ENCODE measurements around the gene APOH. TPM values are rescaled to one million over a fixed set of nuclear protein-coding genes. Genes with fewer than 3 reads are reported as not detected.

Gene APOH
- total and polyA plus RNA-seq, 2 of the 13 experiments (the other 11 are each of a cell fraction or from before 2014, with no cell fraction given) = 4,846 to 5,748 TPM

DNA sequence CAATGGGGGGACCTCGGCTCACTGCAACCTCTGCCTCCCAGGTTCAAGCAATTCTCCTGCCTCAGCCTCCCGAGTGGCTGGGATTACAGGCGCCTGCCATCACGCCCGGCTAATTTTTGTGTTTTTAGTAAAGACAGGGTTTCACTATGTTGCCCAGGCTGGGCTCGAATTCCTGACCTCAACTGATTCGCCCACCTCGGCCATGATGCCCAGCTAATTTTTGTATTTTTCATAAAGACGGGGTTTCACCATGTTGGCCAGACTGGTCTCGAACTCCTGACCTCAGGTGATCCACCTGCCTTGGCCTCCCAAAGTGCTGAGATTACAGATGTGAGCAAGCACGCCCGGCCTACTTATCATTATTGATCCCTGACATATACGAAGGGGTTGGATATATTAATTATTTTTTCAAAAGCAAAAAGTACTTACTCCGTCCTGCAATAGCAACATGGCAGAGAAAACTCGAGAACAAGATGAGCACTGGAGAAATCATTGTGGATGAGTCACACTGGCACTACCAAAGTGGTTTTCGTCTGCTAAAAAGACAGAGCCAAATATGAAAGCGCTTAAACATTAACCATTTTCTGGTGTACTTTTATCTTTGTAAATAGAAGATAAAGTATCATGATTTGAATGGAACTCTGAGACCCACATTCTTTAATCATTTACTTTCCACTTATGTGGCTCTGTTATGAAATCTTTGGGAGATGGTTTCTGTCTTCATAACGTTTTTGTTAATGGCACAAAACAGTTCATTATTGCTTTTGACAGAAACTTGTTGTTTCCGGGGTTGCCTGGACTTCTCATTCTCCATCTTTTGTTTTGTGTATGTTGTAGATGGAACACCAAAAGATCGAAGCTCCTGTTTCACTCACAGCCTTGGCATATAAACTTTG is at the start of gene APOH (continued):
- TF ChIP-seq ZNF775 (CRISPR knock-in tag; IDR thresholded peaks at IDR 0.05; ENCODE audit: borderline replicate concordance) (peak; percentile 81), ZNF563 (CRISPR knock-in tag; IDR thresholded peaks at IDR 0.05) (peak; percentile 56; the same call in 1 of the 2 replicates), KAT7 (CRISPR knock-in tag; IDR thresholded peaks at IDR 0.05; ENCODE audit: borderline replicate concordance) (peak; percentile 92), NR2F6 (IDR thresholded peaks at IDR 0.05) (peak; percentile 17; the same call in 1 of the 2 replicates), NR2F6 (CRISPR knock-in tag; IDR thresholded peaks at IDR 0.05) (0 out of 2 replicates have a peak, but pooled peaks have one; percentile 4), MEIS2 (CRISPR knock-in tag; IDR thresholded peaks at IDR 0.05) (no peak), SNAI1 (CRISPR knock-in tag; IDR thresholded peaks at IDR 0.05; ENCODE audit: borderline replicate concordance) (peak; percentile 96), SMC3 (IDR thresholded peaks at IDR 0.05; ENCODE audit: low read length) (no peak), MED1 (CRISPR knock-in tag; IDR thresholded peaks at IDR 0.05) (peak; percentile 94), ZNF350 (CRISPR knock-in tag; IDR thresholded peaks at IDR 0.05; ENCODE audit: borderline replicate concordance, low read depth) (peak; percentile 79; the same call in 1 of the 2 replicates), SP1 (IDR thresholded peaks at IDR 0.05) (no peak), SP1 (CRISPR knock-in tag; IDR thresholded peaks at IDR 0.05) (no peak), SOX6 (IDR thresholded peaks at IDR 0.05) (no peak), SOX6 (CRISPR knock-in tag; IDR thresholded peaks at IDR 0.05) (peak; percentile 91), ZNF441 (CRISPR knock-in tag; IDR thresholded peaks at IDR 0.05; ENCODE audit: borderline replicate concordance) (0 out of 2 replicates have a peak, but pooled peaks have one; percentile 40)
- TF ChIP-seq, protein P1, sequence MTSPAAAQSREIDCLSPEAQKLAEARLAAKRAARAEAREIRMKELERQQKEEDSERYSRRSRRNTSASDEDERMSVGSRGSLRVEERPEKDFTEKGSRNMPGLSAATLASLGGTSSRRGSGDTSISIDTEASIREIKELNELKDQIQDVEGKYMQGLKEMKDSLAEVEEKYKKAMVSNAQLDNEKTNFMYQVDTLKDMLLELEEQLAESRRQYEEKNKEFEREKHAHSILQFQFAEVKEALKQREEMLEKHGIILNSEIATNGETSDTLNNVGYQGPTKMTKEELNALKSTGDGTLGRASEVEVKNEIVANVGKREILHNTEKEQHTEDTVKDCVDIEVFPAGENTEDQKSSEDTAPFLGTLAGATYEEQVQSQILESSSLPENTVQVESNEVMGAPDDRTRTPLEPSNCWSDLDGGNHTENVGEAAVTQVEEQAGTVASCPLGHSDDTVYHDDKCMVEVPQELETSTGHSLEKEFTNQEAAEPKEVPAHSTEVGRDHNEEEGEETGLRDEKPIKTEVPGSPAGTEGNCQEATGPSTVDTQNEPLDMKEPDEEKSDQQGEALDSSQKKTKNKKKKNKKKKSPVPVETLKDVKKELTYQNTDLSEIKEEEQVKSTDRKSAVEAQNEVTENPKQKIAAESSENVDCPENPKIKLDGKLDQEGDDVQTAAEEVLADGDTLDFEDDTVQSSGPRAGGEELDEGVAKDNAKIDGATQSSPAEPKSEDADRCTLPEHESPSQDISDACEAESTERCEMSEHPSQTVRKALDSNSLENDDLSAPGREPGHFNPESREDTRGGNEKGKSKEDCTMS (CRISPR knock-in tag; conservative IDR thresholded peaks at IDR 0.05) = no peak
- TF ChIP-seq, protein P2, sequence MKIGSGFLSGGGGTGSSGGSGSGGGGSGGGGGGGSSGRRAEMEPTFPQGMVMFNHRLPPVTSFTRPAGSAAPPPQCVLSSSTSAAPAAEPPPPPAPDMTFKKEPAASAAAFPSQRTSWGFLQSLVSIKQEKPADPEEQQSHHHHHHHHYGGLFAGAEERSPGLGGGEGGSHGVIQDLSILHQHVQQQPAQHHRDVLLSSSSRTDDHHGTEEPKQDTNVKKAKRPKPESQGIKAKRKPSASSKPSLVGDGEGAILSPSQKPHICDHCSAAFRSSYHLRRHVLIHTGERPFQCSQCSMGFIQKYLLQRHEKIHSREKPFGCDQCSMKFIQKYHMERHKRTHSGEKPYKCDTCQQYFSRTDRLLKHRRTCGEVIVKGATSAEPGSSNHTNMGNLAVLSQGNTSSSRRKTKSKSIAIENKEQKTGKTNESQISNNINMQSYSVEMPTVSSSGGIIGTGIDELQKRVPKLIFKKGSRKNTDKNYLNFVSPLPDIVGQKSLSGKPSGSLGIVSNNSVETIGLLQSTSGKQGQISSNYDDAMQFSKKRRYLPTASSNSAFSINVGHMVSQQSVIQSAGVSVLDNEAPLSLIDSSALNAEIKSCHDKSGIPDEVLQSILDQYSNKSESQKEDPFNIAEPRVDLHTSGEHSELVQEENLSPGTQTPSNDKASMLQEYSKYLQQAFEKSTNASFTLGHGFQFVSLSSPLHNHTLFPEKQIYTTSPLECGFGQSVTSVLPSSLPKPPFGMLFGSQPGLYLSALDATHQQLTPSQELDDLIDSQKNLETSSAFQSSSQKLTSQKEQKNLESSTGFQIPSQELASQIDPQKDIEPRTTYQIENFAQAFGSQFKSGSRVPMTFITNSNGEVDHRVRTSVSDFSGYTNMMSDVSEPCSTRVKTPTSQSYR (CRISPR knock-in tag; IDR thresholded peaks at IDR 0.05; ENCODE audit: borderline replicate concordance) = no peak
- TF ChIP-seq, protein P3, sequence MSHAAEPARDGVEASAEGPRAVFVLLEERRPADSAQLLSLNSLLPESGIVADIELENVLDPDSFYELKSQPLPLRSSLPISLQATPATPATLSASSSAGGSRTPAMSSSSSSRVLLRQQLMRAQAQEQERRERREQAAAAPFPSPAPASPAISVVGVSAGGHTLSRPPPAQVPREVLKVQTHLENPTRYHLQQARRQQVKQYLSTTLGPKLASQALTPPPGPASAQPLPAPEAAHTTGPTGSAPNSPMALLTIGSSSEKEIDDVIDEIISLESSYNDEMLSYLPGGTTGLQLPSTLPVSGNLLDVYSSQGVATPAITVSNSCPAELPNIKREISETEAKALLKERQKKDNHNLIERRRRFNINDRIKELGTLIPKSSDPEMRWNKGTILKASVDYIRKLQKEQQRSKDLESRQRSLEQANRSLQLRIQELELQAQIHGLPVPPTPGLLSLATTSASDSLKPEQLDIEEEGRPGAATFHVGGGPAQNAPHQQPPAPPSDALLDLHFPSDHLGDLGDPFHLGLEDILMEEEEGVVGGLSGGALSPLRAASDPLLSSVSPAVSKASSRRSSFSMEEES (CRISPR knock-in tag; IDR thresholded peaks at IDR 0.05) = peak; percentile 58; the same call in 1 of the 2 replicates
- TF ChIP-seq, protein P4, sequence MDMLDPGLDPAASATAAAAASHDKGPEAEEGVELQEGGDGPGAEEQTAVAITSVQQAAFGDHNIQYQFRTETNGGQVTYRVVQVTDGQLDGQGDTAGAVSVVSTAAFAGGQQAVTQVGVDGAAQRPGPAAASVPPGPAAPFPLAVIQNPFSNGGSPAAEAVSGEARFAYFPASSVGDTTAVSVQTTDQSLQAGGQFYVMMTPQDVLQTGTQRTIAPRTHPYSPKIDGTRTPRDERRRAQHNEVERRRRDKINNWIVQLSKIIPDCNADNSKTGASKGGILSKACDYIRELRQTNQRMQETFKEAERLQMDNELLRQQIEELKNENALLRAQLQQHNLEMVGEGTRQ (IDR thresholded peaks at IDR 0.05; ENCODE audit: low read depth, low read length) = no peak
- TF ChIP-seq, protein P4 (CRISPR knock-in tag; IDR thresholded peaks at IDR 0.05; ENCODE audit: borderline replicate concordance) = no peak

Data from HepG2 (cell line).